ENCODE data around the gene P2RY1.

GRCh38 chr3:152827313-152827712, 7.6 kb upstream of the P2RY1 start:
- no peak for TF ChIP-seq POLR2A (IDR thresholded peaks at IDR 0.05; ENCODE audit: low read depth, low read length)
- TF ChIP-seq, protein P1, sequence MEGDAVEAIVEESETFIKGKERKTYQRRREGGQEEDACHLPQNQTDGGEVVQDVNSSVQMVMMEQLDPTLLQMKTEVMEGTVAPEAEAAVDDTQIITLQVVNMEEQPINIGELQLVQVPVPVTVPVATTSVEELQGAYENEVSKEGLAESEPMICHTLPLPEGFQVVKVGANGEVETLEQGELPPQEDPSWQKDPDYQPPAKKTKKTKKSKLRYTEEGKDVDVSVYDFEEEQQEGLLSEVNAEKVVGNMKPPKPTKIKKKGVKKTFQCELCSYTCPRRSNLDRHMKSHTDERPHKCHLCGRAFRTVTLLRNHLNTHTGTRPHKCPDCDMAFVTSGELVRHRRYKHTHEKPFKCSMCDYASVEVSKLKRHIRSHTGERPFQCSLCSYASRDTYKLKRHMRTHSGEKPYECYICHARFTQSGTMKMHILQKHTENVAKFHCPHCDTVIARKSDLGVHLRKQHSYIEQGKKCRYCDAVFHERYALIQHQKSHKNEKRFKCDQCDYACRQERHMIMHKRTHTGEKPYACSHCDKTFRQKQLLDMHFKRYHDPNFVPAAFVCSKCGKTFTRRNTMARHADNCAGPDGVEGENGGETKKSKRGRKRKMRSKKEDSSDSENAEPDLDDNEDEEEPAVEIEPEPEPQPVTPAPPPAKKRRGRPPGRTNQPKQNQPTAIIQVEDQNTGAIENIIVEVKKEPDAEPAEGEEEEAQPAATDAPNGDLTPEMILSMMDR (conservative IDR thresholded peaks at IDR 0.05; ENCODE audit: low read depth, low read length) = no peak
- no peak for TF ChIP-seq MXI1 (IDR thresholded peaks at IDR 0.05; ENCODE audit: borderline replicate concordance, low read depth, low read length)
- no peak for TF ChIP-seq MAFK (IDR thresholded peaks at IDR 0.05; ENCODE audit: low read depth, low read length)
- no peak for TF ChIP-seq RFX5 (IDR thresholded peaks at IDR 0.05; ENCODE audit: low read depth, low read length)
- no peak for TF ChIP-seq BHLHE40 (IDR thresholded peaks at IDR 0.05; ENCODE audit: low read depth, low read length)
- TF ChIP-seq, protein P2, sequence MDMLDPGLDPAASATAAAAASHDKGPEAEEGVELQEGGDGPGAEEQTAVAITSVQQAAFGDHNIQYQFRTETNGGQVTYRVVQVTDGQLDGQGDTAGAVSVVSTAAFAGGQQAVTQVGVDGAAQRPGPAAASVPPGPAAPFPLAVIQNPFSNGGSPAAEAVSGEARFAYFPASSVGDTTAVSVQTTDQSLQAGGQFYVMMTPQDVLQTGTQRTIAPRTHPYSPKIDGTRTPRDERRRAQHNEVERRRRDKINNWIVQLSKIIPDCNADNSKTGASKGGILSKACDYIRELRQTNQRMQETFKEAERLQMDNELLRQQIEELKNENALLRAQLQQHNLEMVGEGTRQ (IDR thresholded peaks at IDR 0.05; ENCODE audit: low read depth, low read length) = no peak
